PC-3 (cell line): ENCODE measurements around the gene ODC1.

Source experiments
- EZH2phosphoT487 ChIP-seq: fragments of 300-600 bp; sonication (generic); IDR thresholded peaks from 2 replicates; pipeline ENCODE4 v1.6.1; 2018; ENCODE audit warnings: mild to moderate bottlenecking, antibody characterized with exemption, low read length, borderline replicate concordance
- TF ChIP-seq, protein P1 (sequence below): fragments of 300-600 bp; sonication (generic); conservative IDR thresholded peaks from 2 replicates; pipeline ENCODE4 v1.5.1; 2017; ENCODE audit warnings: antibody characterized with exemption, low read depth, mild to moderate bottlenecking, low read length

DNA sequence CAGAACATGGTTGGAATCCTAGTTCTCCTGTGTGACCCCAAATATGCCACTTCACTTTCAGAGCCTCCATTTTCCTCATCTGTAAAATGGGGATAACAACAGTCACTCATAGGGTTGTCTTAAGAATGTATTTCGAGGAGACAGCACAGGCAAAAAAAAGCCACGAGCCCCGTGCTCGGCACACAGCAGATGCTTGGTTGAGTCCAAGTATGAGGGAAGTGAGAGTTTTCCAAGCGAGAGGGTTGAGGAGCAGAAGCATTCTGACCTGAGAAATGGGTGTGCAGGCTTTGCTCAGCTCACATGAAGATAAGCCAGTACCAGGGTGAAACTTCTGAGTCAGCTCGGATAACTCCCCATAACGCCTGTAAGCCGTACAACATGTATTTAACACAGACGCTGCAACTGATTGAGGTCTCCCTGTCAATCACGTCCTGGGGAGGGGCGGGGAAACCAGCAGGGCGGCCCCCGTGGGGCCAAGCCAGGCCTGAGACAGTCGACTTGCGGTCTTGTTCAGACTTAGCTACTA, 23.0 kb upstream of the ODC1 start:
- TF ChIP-seq, protein P1, sequence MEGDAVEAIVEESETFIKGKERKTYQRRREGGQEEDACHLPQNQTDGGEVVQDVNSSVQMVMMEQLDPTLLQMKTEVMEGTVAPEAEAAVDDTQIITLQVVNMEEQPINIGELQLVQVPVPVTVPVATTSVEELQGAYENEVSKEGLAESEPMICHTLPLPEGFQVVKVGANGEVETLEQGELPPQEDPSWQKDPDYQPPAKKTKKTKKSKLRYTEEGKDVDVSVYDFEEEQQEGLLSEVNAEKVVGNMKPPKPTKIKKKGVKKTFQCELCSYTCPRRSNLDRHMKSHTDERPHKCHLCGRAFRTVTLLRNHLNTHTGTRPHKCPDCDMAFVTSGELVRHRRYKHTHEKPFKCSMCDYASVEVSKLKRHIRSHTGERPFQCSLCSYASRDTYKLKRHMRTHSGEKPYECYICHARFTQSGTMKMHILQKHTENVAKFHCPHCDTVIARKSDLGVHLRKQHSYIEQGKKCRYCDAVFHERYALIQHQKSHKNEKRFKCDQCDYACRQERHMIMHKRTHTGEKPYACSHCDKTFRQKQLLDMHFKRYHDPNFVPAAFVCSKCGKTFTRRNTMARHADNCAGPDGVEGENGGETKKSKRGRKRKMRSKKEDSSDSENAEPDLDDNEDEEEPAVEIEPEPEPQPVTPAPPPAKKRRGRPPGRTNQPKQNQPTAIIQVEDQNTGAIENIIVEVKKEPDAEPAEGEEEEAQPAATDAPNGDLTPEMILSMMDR = no peak
- TF ChIP-seq EZH2phosphoT487 = no peak
